Measurements from ENCODE around the gene ATP13A1. TPM values are rescaled to one million over a fixed set of nuclear protein-coding genes. Genes with fewer than 3 reads are reported as not detected.
A peak's percentile ranks its signal among the peaks of the same experiment; 100 is the strongest.

ATP13A1 gene
- total RNA-seq, 1 experiment from 2014 or later = 73.7 TPM

GRCh38 chr19:19637523-19638251 lies 25.8 kb downstream of the ATP13A1 start:
- H3K36me3 ChIP-seq (ENCODE audit: control insufficient read depth in 1 of 2, insufficient read depth in 2 of 2, low read length in 2 of 2) = peaks cover 5 to 12% of the 10 kb centered on the region in 2 experiments; a peak in 3 of 4 replicates
- TF ChIP-seq RAD21 (IDR thresholded peaks at IDR 0.05; ENCODE audit: low read depth) (no peak), CEBPB (IDR thresholded peaks at IDR 0.05; ENCODE audit: low read depth) (no peak), SP1 (IDR thresholded peaks at IDR 0.05; ENCODE audit: low read depth) (no peak), POLR2A (IDR thresholded peaks at IDR 0.05; ENCODE audit: borderline replicate concordance, extremely low read depth, insufficient read depth, insufficient read length) (no peak), YY1 (IDR thresholded peaks at IDR 0.05; ENCODE audit: extremely low read depth, insufficient replicate concordance, low read depth, low read length) (no peak), FOSL1 (IDR thresholded peaks at IDR 0.05; ENCODE audit: low read depth) (no peak), ZNF274 (IDR thresholded peaks at IDR 0.05; ENCODE audit: low read depth, low read length) (no peak), POLR2AphosphoS5 (IDR thresholded peaks at IDR 0.05; ENCODE audit: low read depth, low read length) (no peak), EZH2phosphoT487 (IDR thresholded peaks at IDR 0.05; ENCODE audit: borderline replicate concordance) (no peak), ZFX (IDR thresholded peaks at IDR 0.05) (no peak)
- TF ChIP-seq, protein P1, sequence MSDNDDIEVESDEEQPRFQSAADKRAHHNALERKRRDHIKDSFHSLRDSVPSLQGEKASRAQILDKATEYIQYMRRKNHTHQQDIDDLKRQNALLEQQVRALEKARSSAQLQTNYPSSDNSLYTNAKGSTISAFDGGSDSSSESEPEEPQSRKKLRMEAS (IDR thresholded peaks at IDR 0.05) = no peak
- TF ChIP-seq, protein P2, sequence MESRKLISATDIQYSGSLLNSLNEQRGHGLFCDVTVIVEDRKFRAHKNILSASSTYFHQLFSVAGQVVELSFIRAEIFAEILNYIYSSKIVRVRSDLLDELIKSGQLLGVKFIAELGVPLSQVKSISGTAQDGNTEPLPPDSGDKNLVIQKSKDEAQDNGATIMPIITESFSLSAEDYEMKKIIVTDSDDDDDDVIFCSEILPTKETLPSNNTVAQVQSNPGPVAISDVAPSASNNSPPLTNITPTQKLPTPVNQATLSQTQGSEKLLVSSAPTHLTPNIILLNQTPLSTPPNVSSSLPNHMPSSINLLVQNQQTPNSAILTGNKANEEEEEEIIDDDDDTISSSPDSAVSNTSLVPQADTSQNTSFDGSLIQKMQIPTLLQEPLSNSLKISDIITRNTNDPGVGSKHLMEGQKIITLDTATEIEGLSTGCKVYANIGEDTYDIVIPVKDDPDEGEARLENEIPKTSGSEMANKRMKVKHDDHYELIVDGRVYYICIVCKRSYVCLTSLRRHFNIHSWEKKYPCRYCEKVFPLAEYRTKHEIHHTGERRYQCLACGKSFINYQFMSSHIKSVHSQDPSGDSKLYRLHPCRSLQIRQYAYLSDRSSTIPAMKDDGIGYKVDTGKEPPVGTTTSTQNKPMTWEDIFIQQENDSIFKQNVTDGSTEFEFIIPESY (IDR thresholded peaks at IDR 0.05; ENCODE audit: extremely low read depth, insufficient replicate concordance, low read length) = no peak
- TF ChIP-seq, protein P3, sequence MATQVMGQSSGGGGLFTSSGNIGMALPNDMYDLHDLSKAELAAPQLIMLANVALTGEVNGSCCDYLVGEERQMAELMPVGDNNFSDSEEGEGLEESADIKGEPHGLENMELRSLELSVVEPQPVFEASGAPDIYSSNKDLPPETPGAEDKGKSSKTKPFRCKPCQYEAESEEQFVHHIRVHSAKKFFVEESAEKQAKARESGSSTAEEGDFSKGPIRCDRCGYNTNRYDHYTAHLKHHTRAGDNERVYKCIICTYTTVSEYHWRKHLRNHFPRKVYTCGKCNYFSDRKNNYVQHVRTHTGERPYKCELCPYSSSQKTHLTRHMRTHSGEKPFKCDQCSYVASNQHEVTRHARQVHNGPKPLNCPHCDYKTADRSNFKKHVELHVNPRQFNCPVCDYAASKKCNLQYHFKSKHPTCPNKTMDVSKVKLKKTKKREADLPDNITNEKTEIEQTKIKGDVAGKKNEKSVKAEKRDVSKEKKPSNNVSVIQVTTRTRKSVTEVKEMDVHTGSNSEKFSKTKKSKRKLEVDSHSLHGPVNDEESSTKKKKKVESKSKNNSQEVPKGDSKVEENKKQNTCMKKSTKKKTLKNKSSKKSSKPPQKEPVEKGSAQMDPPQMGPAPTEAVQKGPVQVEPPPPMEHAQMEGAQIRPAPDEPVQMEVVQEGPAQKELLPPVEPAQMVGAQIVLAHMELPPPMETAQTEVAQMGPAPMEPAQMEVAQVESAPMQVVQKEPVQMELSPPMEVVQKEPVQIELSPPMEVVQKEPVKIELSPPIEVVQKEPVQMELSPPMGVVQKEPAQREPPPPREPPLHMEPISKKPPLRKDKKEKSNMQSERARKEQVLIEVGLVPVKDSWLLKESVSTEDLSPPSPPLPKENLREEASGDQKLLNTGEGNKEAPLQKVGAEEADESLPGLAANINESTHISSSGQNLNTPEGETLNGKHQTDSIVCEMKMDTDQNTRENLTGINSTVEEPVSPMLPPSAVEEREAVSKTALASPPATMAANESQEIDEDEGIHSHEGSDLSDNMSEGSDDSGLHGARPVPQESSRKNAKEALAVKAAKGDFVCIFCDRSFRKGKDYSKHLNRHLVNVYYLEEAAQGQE (IDR thresholded peaks at IDR 0.05; ENCODE audit: low read depth) = no peak
- no peak overlapping the region for H2AFZ ChIP-seq (ENCODE audit: low read depth, low read length, poor library complexity, severe bottlenecking)
- no peak overlapping the region for H3K4me3 ChIP-seq (replicated peaks in 1 of 2; ENCODE audit: low read depth in 1 of 2, low read length in 2 of 2)
- H3K27me3 ChIP-seq (ENCODE audit: insufficient read depth, low read length) = no peaks in the 10 kb centered on the region
- H3K9me2 ChIP-seq (ENCODE audit: insufficient read depth) = no peaks in the 10 kb centered on the region
- ChIA-PET CTCF (no interaction called here), POLR2A (no interaction called here), RAD21 (ENCODE audit: low non-redundant PET in 1 of 2, low total read pairs in 2 of 2, uncharacterized antibody in 2 of 2, unreplicated experiment in 2 of 2) (no interaction called here)
- peak; percentile 70 for ATAC-seq
- H4K20me1 ChIP-seq (ENCODE audit: insufficient read depth) = no peaks in the 10 kb centered on the region
- no peaks in the 10 kb centered on the region for H3K9me3 ChIP-seq (ENCODE audit: control insufficient read depth in 1 of 2, insufficient read depth in 1 of 2, low read depth in 1 of 2, low read length in 2 of 2)
- peaks cover 0 to 5% of the 10 kb centered on the region in 2 experiments; a peak in 2 of 4 replicates for H3K4me1 ChIP-seq (ENCODE audit: control insufficient read depth in 1 of 2, insufficient read depth in 2 of 2, low read length in 2 of 2)
- intact Hi-C loops (cut with micrococcal nuclease) = no loop called here
- H3K4me2 ChIP-seq (ENCODE audit: low read length) = no peak overlapping the region
- no peak overlapping the region for H3K9ac ChIP-seq (ENCODE audit: low read length)
- BruUV-seq (replicated peaks) = no TSS peak
- DNase-seq (ENCODE audit: low read depth, low spot score) = no peak
- H3K79me2 ChIP-seq (ENCODE audit: insufficient read depth, low read length) = no peaks in the 10 kb centered on the region
- no peak overlapping the region for H3K27ac ChIP-seq (ENCODE audit: low read depth, low read length)

Measured in HCT116 (cell line).